HCT116 (cell line): ENCODE results near the gene SPACDR. TPM values are rescaled to one million over a fixed set of nuclear protein-coding genes. Genes with fewer than 3 reads are reported as not detected.
A peak's percentile ranks its signal among the peaks of the same experiment; 100 is the strongest.

ENCODE experiments used
- ATAC-seq: fragments of 200-7000 bp; cut with Tn5 transposase; 2 replicates; pipeline ENCODE4 v1.9.1; 2020; ENCODE audit warnings: mild to moderate bottlenecking, moderate library complexity
- BruUV-seq: library from RNA; stranded (reverse); fragments of 400-500 nt; replicated peaks from 2 replicates; lab custom pipeline; 2021; lab: Mats Ljungman, UMichigan
- CTCF ChIA-PET: fragments of 300-600 bp; sonication (Branson Sonifier 250); formaldehyde crosslinking; loops from one replicate; lab custom pipeline; 2021; ENCODE audit warnings: antibody characterized with exemption; lab: Charles Lee
- POLR2A ChIA-PET: fragments of 300-600, 350-600 bp; sonication (Branson Sonifier 250); formaldehyde crosslinking; loops from one replicate; lab custom pipeline; 2021; ENCODE audit warnings: antibody characterized with exemption; lab: Charles Lee
- RAD21 ChIA-PET, 2 experiments: fragments of 300-600 bp; sonication (Branson Sonifier 250); formaldehyde crosslinking; loops; one replicate each; lab custom pipeline; 2023; ENCODE audit warnings: low total read pairs in 2 of 2; ENCODE audit not compliant: uncharacterized antibody in 2 of 2, unreplicated experiment in 2 of 2, low non-redundant PET in 1 of 2; lab: Charles Lee
- DNase-seq: peaks from one replicate; pipeline ENCODE4 v3.0.0-alpha.2; 2010; ENCODE audit warnings: low read depth, low spot score
- H2AFZ ChIP-seq: fragments of 200-600 bp; shearing (Covaris generic), sonication (generic); 2 replicates; pipeline ENCODE4 v1.6.1; 2017; ENCODE audit warnings: low read depth, mixed run types, mixed read lengths, antibody characterized with exemption, low read length; ENCODE audit not compliant: poor library complexity, severe bottlenecking
- H3K27ac ChIP-seq: 2 replicates; pipeline ENCODE4 v1.5.1; 2012; ENCODE audit warnings: low read depth, low read length
- H3K27me3 ChIP-seq: fragments of 200-600 bp; sonication (generic); 2 replicates; pipeline ENCODE4 v1.6.1; 2016; ENCODE audit warnings: mixed run types, low read length, mixed read lengths; ENCODE audit not compliant: insufficient read depth
- H3K36me3 ChIP-seq, 2 experiments: fragments of 200-500 bp in 1 of 2; fragments of 200-600 bp in 1 of 2; sonication (Bioruptor generic) in 1 of 2; sonication (generic) in 1 of 2; 2 replicates each; pipeline versions ENCODE4 v1.5.1 to v1.6.1; 2014 to 2016; ENCODE audit warnings: low read length in 2 of 2, inconsistent platforms in 1 of 2, mixed read lengths in 1 of 2, mixed run types in 1 of 2; ENCODE audit not compliant: insufficient read depth in 2 of 2, control insufficient read depth in 1 of 2
- H3K4me1 ChIP-seq, 2 experiments: fragments of 200-600 bp in 1 of 2; sonication (generic) in 1 of 2; 2 replicates each; pipeline versions ENCODE4 v1.5.1 to v1.6.1; 2012 to 2017; ENCODE audit warnings: low read length in 2 of 2, inconsistent platforms in 1 of 2, mild to moderate bottlenecking in 1 of 2, mixed read lengths in 1 of 2, mixed run types in 1 of 2, moderate library complexity in 1 of 2; ENCODE audit not compliant: insufficient read depth in 2 of 2, control insufficient read depth in 1 of 2
- H3K4me2 ChIP-seq: fragments of 200-600 bp; sonication (generic); 2 replicates; pipeline ENCODE4 v1.6.1; 2017; ENCODE audit warnings: mixed run types, low read length, mixed read lengths
- H3K4me3 ChIP-seq, 2 experiments: fragments of 200-600 bp in 1 of 2; sonication (generic) in 1 of 2; replicated peaks in 1 of 2; 2 replicates each; pipeline ENCODE4 v1.5.1; 2011 to 2016; ENCODE audit warnings: low read length in 2 of 2, control low read depth in 1 of 2, low read depth in 1 of 2, mild to moderate bottlenecking in 1 of 2, mixed read lengths in 1 of 2, mixed run types in 1 of 2
- H3K79me2 ChIP-seq: fragments of 200-600 bp; sonication (generic); 2 replicates; pipeline ENCODE4 v1.6.1; 2017; ENCODE audit warnings: mild to moderate bottlenecking, mixed run types, low read length, moderate library complexity, mixed read lengths; ENCODE audit not compliant: insufficient read depth
- H3K9ac ChIP-seq: fragments of 200-600 bp; sonication (generic); 2 replicates; pipeline ENCODE4 v1.6.1; 2016; ENCODE audit warnings: low read length, mixed read lengths
- H3K9me2 ChIP-seq: fragments of 200-600 bp; sonication (generic), shearing (Covaris generic); 2 replicates; pipeline ENCODE4 v1.6.1; 2017; ENCODE audit warnings: mixed run types, mild to moderate bottlenecking, moderate library complexity; ENCODE audit not compliant: insufficient read depth
- H3K9me3 ChIP-seq, 2 experiments: fragments of 200-500 bp in 1 of 2; fragments of 200-600 bp in 1 of 2; sonication (Bioruptor generic) in 1 of 2; sonication (generic) in 1 of 2; 2 replicates each; pipeline ENCODE4 v1.6.1; 2014 to 2017; ENCODE audit warnings: low read length in 2 of 2, mixed read lengths in 2 of 2, inconsistent platforms in 1 of 2, low read depth in 1 of 2, mild to moderate bottlenecking in 1 of 2, mixed run types in 1 of 2, moderate library complexity in 1 of 2; ENCODE audit not compliant: control insufficient read depth in 1 of 2, insufficient read depth in 1 of 2
- H4K20me1 ChIP-seq: fragments of 200-600 bp; sonication (generic), shearing (Covaris generic); 2 replicates; pipeline ENCODE4 v1.6.1; 2017; ENCODE audit warnings: mixed run types, mild to moderate bottlenecking, moderate library complexity; ENCODE audit not compliant: insufficient read depth
- EGR1 ChIP-seq: IDR thresholded peaks from 2 replicates; pipeline ENCODE4 v1.6.1; 2012; ENCODE audit warnings: low read depth
- EZH2phosphoT487 ChIP-seq: fragments of 200-600 bp; IDR thresholded peaks from 2 replicates; pipeline ENCODE4 v1.6.1; 2018; ENCODE audit warnings: antibody characterized with exemption, borderline replicate concordance
- FOSL1 ChIP-seq: IDR thresholded peaks from 2 replicates; pipeline ENCODE4 v1.6.1; 2012; ENCODE audit warnings: low read depth
- POLR2A ChIP-seq: IDR thresholded peaks from 2 replicates; pipeline ENCODE4 v1.7.0; 2011; ENCODE audit warnings: borderline replicate concordance; ENCODE audit not compliant: insufficient read depth, insufficient read length; ENCODE audit errors: extremely low read depth
- RAD21 ChIP-seq: IDR thresholded peaks from 2 replicates; pipeline ENCODE4 v1.6.1; 2012; ENCODE audit warnings: low read depth, mild to moderate bottlenecking
- SP1 ChIP-seq: IDR thresholded peaks from 2 replicates; pipeline ENCODE4 v1.6.1; 2012; ENCODE audit warnings: low read depth
- YY1 ChIP-seq: IDR thresholded peaks from 2 replicates; pipeline ENCODE4 v1.6.1; 2011; ENCODE audit warnings: low read length, low read depth, moderate library complexity, mild to moderate bottlenecking; ENCODE audit not compliant: insufficient replicate concordance; ENCODE audit errors: extremely low read depth
- ZFX ChIP-seq: fragments of 450-650 bp; IDR thresholded peaks from 2 replicates; pipeline ENCODE4 v1.6.1; 2017
- intact Hi-C: fragments of 100-400 bp; cut with micrococcal nuclease; formaldehyde crosslinking; loops from 2 replicates; pipeline ENCODE4 v1.10.0; 2022
- total RNA-seq: library from RNA; stranded (reverse); gene quantifications from one replicate; pipeline ENCODE4 v1.2.1, GENCODE V29; 2021; ENCODE audit not compliant: unreplicated experiment
- TF ChIP-seq, protein P1 (sequence below): IDR thresholded peaks from 2 replicates; pipeline ENCODE4 v1.6.1; 2011; ENCODE audit warnings: mild to moderate bottlenecking, low read length, moderate library complexity; ENCODE audit not compliant: insufficient replicate concordance; ENCODE audit errors: extremely low read depth

SPACDR gene
- total RNA-seq, 1 experiment from 2014 or later, result 1.7 TPM

DNA sequence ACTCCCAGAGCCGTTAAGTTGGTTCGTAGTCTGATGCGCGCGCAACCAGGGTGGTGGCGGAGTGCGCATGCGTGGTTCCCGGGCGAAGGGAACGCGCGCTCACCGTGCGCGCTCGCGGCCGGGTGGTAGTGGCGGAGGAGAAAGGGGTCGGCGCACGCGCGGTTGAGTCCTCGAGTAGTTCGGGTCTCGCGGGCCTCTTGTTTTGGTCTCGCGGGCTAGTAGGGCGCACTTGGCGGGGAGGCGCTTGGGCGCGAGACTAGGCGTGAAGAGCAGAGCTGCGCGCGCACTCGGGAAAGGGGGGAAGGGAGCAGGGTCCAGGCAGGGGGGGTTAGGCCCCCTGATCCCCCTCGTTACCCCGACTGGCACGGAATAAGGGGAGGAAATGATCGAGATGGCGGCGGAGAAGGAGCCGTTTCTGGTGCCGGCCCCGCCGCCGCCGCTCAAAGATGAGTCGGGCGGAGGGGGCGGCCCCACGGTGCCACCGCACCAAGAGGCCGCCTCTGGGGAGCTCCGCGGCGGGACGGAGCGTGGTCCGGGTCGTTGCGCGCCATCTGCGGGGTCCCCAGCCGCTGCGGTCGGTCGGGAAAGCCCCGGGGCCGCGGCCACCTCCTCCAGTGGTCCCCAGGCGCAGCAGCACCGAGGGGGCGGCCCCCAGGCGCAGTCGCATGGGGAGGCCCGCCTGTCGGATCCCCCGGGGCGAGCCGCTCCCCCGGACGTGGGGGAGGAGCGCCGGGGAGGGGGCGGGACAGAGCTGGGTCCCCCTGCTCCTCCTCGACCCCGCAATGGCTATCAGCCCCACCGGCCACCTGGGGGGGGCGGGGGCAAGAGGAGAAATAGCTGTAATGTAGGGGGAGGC lies 34.2 kb downstream of the SPACDR start, which contains the start of gene MEPCE:
Gene MEPCE, plus strand, starts transcription at position 195 of the 856 bp plus-strand sequence. Its CDS starts 188 bp downstream, at position 383.
- Histone ChIP-seq H3K27ac (peak within 1 kb of the TSS; percentile 99), H3K9me2 (no peaks in the 10 kb centered on the region), H4K20me1 (no peaks in the 10 kb centered on the region), H3K4me1 (peaks cover 0 to 60% of the 10 kb centered on the region in 2 experiments), H3K9me3 (no peaks in the 10 kb centered on the region), H3K27me3 (no peaks in the 10 kb centered on the region), H3K36me3 (peaks cover 5 to 31% of the 10 kb centered on the region in 2 experiments; a peak in 2 of 4 replicates), H2AFZ (no peak within 1 kb of the TSS), H3K4me2 (peak within 1 kb of the TSS; percentile 89), H3K4me3 (peak within 1 kb of the TSS; percentile 82 to 85), H3K79me2 (peaks cover 52% of the 10 kb centered on the region), H3K9ac (peak within 1 kb of the TSS; percentile 89)
- no peak for TF ChIP-seq FOSL1
- TF ChIP-seq POLR2A, result peak; percentile 9
- TF ChIP-seq SP1, result no peak
- no peak for TF ChIP-seq EZH2phosphoT487
- TF ChIP-seq EGR1, result no peak
- TF ChIP-seq, protein P1, sequence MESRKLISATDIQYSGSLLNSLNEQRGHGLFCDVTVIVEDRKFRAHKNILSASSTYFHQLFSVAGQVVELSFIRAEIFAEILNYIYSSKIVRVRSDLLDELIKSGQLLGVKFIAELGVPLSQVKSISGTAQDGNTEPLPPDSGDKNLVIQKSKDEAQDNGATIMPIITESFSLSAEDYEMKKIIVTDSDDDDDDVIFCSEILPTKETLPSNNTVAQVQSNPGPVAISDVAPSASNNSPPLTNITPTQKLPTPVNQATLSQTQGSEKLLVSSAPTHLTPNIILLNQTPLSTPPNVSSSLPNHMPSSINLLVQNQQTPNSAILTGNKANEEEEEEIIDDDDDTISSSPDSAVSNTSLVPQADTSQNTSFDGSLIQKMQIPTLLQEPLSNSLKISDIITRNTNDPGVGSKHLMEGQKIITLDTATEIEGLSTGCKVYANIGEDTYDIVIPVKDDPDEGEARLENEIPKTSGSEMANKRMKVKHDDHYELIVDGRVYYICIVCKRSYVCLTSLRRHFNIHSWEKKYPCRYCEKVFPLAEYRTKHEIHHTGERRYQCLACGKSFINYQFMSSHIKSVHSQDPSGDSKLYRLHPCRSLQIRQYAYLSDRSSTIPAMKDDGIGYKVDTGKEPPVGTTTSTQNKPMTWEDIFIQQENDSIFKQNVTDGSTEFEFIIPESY, result peak; percentile 87
- peak; percentile 66 for TF ChIP-seq ZFX
- TF ChIP-seq YY1, result peak; percentile 9
- no peak for TF ChIP-seq RAD21
- ATAC-seq (peak; percentile 65), DNase-seq (peak; percentile 89)
- POLR2A ChIA-PET, result interaction anchor here (0.8 to 2.5 kb wide), 15 partner anchors 7 to 655 kb away, joined by 3 to 15 read pairs (median 5); partner anchors contain the start of genes AGFG2, AP4M1, FBXO24 and LRCH4
- intact Hi-C loops, result no loop called here
- BruUV-seq, result TSS peak; percentile 67
- CTCF ChIA-PET, result interaction anchor here (1.0 to 2.6 kb wide), 3 partner anchors 20 to 50 kb away, joined by 4 to 12 read pairs (median 4); partner anchors contain the start of gene TSC22D4
- RAD21 ChIA-PET, result interaction anchor here in 1 of 2 experiments (0.6 kb wide), 2 partner anchors 208 to 434 kb away, joined by 3 to 4 read pairs; no protein-coding TSS in a partner anchor
